HepG2 (cell line): ENCODE data around the gene MLX. TPM values are rescaled to one million over a fixed set of nuclear protein-coding genes. Genes with fewer than 3 reads are reported as not detected.

ENCODE experiments used
- ATAC-seq: fragments of 200-7000 bp; cut with Tn5 transposase; 3 replicates; pipeline ENCODE4 v1.9.1; 2020; ENCODE audit warnings: mild to moderate bottlenecking, moderate library complexity
- BruUV-seq: library from RNA; stranded (reverse); fragments of 400-500 nt; replicated peaks from 2 replicates; lab custom pipeline; 2021; lab: Mats Ljungman, UMichigan
- CTCF ChIA-PET: fragments of 300-600 bp; formaldehyde crosslinking; extraction: SDS; loops from one replicate; lab custom pipeline; 2021; ENCODE audit warnings: low total read pairs, inconsistent platforms, low intra/inter-chr PET ratio; lab: Yijun Ruan, JAX
- POLR2A ChIA-PET: fragments of 350-600 bp; sonication (Branson Sonifier 250); formaldehyde crosslinking; loops from one replicate; lab custom pipeline; 2020; ENCODE audit warnings: antibody characterized with exemption, inconsistent platforms; lab: Yijun Ruan, JAX
- DNase-seq: peaks from one replicate; pipeline ENCODE4 v3.0.0-alpha.2; 2015; ENCODE audit warnings: low spot score
- FAIRE-seq: peaks from 3 replicates; lab custom pipeline; 2011; peaks lifted over from hg19 to GRCh38; lab: Jason Lieb, UNC
- H2AFZ ChIP-seq: one replicate; pipeline ENCODE4 v1.6.1; 2011; ENCODE audit warnings: low read length, inconsistent platforms
- H3K27ac ChIP-seq: fragments of 300-600 bp; 3 replicates; pipeline ENCODE4 v1.8.0; 2011; ENCODE audit warnings: mixed run types, mild to moderate bottlenecking, mixed read lengths, low read length, inconsistent platforms; ENCODE audit not compliant: insufficient read depth; ENCODE audit errors: extremely low read length
- H3K27me3 ChIP-seq, 2 experiments: fragments of 200-600 bp in 1 of 2; 2 replicates in 1 of 2; 3 replicates in 1 of 2; pipeline versions ENCODE4 v1.6.0 to v1.8.0; 2011; ENCODE audit warnings: low read length in 2 of 2, mild to moderate bottlenecking in 2 of 2, moderate library complexity in 2 of 2, inconsistent platforms in 1 of 2; ENCODE audit not compliant: insufficient read depth in 2 of 2, control insufficient read depth in 1 of 2
- H3K36me3 ChIP-seq, 2 experiments: fragments of 200-600 bp in 1 of 2; replicated peaks in 1 of 2; 2 replicates in 1 of 2; 3 replicates in 1 of 2; pipeline versions ENCODE4 v1.5.1 to v1.8.0; 2011; ENCODE audit warnings: low read length in 2 of 2, inconsistent platforms in 1 of 2; ENCODE audit not compliant: insufficient read depth in 2 of 2, control insufficient read depth in 1 of 2
- H3K4me1 ChIP-seq: 2 replicates; pipeline ENCODE4 v1.5.1; 2012; ENCODE audit warnings: low read length, inconsistent platforms; ENCODE audit not compliant: insufficient read depth
- H3K4me2 ChIP-seq: 2 replicates; pipeline ENCODE4 v1.6.0; 2011; ENCODE audit warnings: low read depth, low read length, inconsistent platforms
- H3K4me3 ChIP-seq, 3 experiments: fragments of 200-600 bp in 1 of 3; sonication (generic), shearing (Covaris generic) in 1 of 3; replicated peaks in 1 of 3; 2 replicates each; pipeline ENCODE4 v1.5.1; 2011 to 2016; ENCODE audit warnings: low read length in 3 of 3, inconsistent platforms in 2 of 3, low read depth in 2 of 3, mild to moderate bottlenecking in 2 of 3, control low read depth in 1 of 3, mixed read lengths in 1 of 3; ENCODE audit not compliant: insufficient read depth in 1 of 3
- H3K79me2 ChIP-seq: one replicate; pipeline ENCODE4 v1.6.1; 2011; ENCODE audit warnings: low read length, inconsistent platforms; ENCODE audit not compliant: insufficient read depth
- H3K9ac ChIP-seq: 2 replicates; pipeline ENCODE4 v1.6.0; 2011; ENCODE audit warnings: mild to moderate bottlenecking, low read depth, low read length, inconsistent platforms; ENCODE audit not compliant: insufficient read depth
- H3K9me3 ChIP-seq: 2 replicates; pipeline ENCODE4 v1.5.1; 2012; ENCODE audit warnings: mild to moderate bottlenecking, low read length
- H4K20me1 ChIP-seq: 2 replicates; pipeline ENCODE4 v1.6.0; 2011; ENCODE audit warnings: inconsistent platforms, mild to moderate bottlenecking, low read length, moderate library complexity; ENCODE audit not compliant: insufficient read depth
- AGO2 ChIP-seq: fragments of 200-400 bp; formaldehyde crosslinking; optimal IDR thresholded peaks from 2 replicates; pipeline ENCODE3; 2017; ENCODE audit warnings: mild to moderate bottlenecking, low read depth, low read length, moderate library complexity
- DPF2 ChIP-seq: sonication (generic); formaldehyde crosslinking; IDR thresholded peaks from 2 replicates; pipeline ENCODE4 v1.4.0; 2020; ENCODE audit warnings: mild to moderate bottlenecking, low read depth, missing genetic modification reagents, borderline replicate concordance
- HCFC1 ChIP-seq: fragments of 150-350 bp; IDR thresholded peaks from 2 replicates; pipeline ENCODE4 v1.6.1; 2014; ENCODE audit warnings: low read depth, low read length
- HES4 ChIP-seq: sonication (generic); formaldehyde crosslinking; IDR thresholded peaks from 2 replicates; pipeline ENCODE4 v1.9.0; 2021; ENCODE audit warnings: mild to moderate bottlenecking, missing genetic modification reagents, borderline replicate concordance
- HNRNPUL1 ChIP-seq: fragments of 200-400 bp; formaldehyde crosslinking; IDR thresholded peaks from 2 replicates; pipeline ENCODE4 v1.6.1; 2017; ENCODE audit warnings: low read depth, mild to moderate bottlenecking, low read length, moderate library complexity
- POLR2A ChIP-seq, 2 experiments: IDR thresholded peaks; 2 replicates each; pipeline ENCODE4 v1.6.1; 2011; ENCODE audit warnings: low read depth in 2 of 2, low read length in 2 of 2, mild to moderate bottlenecking in 1 of 2, moderate library complexity in 1 of 2; ENCODE audit not compliant: insufficient read depth in 1 of 2
- SKIL ChIP-seq: sonication (generic); formaldehyde crosslinking; IDR thresholded peaks from 2 replicates; pipeline ENCODE4 v1.8.0; 2022; ENCODE audit warnings: missing genetic modification reagents, mild to moderate bottlenecking, moderate library complexity, borderline replicate concordance
- SMYD3 ChIP-seq: sonication (generic); formaldehyde crosslinking; IDR thresholded peaks from 2 replicates; pipeline ENCODE4 v1.8.1; 2023; ENCODE audit warnings: mild to moderate bottlenecking, missing genetic modification reagents
- ZBTB33 ChIP-seq: sonication (generic); formaldehyde crosslinking; IDR thresholded peaks from 2 replicates; pipeline ENCODE4 v1.4.0; 2020; ENCODE audit warnings: missing genetic modification reagents
- ZBTB38 ChIP-seq: sonication (generic); formaldehyde crosslinking; IDR thresholded peaks from 2 replicates; pipeline ENCODE4 v1.5.1; 2020; ENCODE audit warnings: mild to moderate bottlenecking, missing genetic modification reagents
- ZFP37 ChIP-seq: sonication (generic); formaldehyde crosslinking; IDR thresholded peaks from 2 replicates; pipeline ENCODE4 v1.4.0; 2020; ENCODE audit warnings: missing genetic modification reagents, borderline replicate concordance
- ZNF7 ChIP-seq: IDR thresholded peaks from 2 replicates; pipeline ENCODE4 v1.6.1; 2016; ENCODE audit warnings: missing biosample characterization, missing genetic modification reagents
- ZNF891 ChIP-seq: sonication (generic); formaldehyde crosslinking; IDR thresholded peaks from 2 replicates; pipeline ENCODE4 v1.5.0; 2020; ENCODE audit warnings: mild to moderate bottlenecking, missing genetic modification reagents
- ZSCAN21 ChIP-seq: sonication (generic); formaldehyde crosslinking; IDR thresholded peaks from 2 replicates; pipeline ENCODE4 v1.8.0; 2022; ENCODE audit warnings: mild to moderate bottlenecking, missing genetic modification reagents, moderate library complexity, borderline replicate concordance
- WGBS: methylation state at CpG from one replicate; pipeline ENCODE4 v1.1.6; 2017; ENCODE audit warnings: low lambda C conversion rate; 5-methylcytosine and 5-hydroxymethylcytosine counted together
- in situ Hi-C: cut with HindIII; loops from 2 replicates; pipeline ENCODE4 v1.10.0; 2017; ENCODE audit warnings: low pct_unique_long_range_greater_than_20kb; ENCODE audit not compliant: extremely low pct_ligation_motif_present
- intact Hi-C: fragments of 100-400 bp; cut with micrococcal nuclease; formaldehyde crosslinking; loops from one replicate; pipeline ENCODE4 v1.10.0; 2022; ENCODE audit not compliant: unreplicated experiment
- polyA plus RNA-seq, 8 experiments: library from polyadenylated mRNA; depleted of rRNA in 3 of 8; stranded (reverse) in 7 of 8; unstranded in 1 of 8; fragments of >200 nt; fragmentation: Illumina TruSeq in 4 of 8; extraction: Trizol in 4 of 8; gene quantifications; 2 replicates each; pipeline versions ENCODE4 v1.2.1 to v1.2.3, GENCODE V29; 2011 to 2016; ENCODE audit warnings: low read depth in 4 of 8, missing spikeins in 1 of 8, mixed read lengths in 1 of 8; ENCODE audit not compliant: insufficient read depth in 1 of 8
- total RNA-seq, 5 experiments: library from RNA; depleted of rRNA; stranded (reverse); fragments of >200 nt; fragmentation: Illumina TruSeq; extraction: Trizol; gene quantifications; 2 replicates each; pipeline ENCODE4 v1.2.3, GENCODE V29; 2016; ENCODE audit warnings: low read depth in 1 of 5

Gene MLX
- total and polyA plus RNA-seq, 2 of the 13 experiments (the other 11 are each of a cell fraction or from before 2014, with no cell fraction given), result 38.9 to 74.4 TPM

- peaks cover 57% of the 10 kb centered on the region for H3K4me1 ChIP-seq
- H3K9me3 ChIP-seq, result no peaks in the 10 kb centered on the region
- peak overlapping the region; percentile 100 for H3K4me2 ChIP-seq
- DNase-seq, result no peak
- no peaks in the 10 kb centered on the region; a peak in 1 of 5 replicates for H3K27me3 ChIP-seq
- H4K20me1 ChIP-seq, result no peaks in the 10 kb centered on the region
- intact Hi-C loops, result no loop called here
- peak overlapping the region; percentile 97; the same call in 1 of the 2 replicates for H3K9ac ChIP-seq
- ChIA-PET CTCF (no interaction called here), POLR2A (interaction anchor here (1.6 to 4.4 kb wide), 8 partner anchors 8 to 123 kb away, joined by 5 to 80 read pairs (median 28); partner anchors contain the start of genes COASY, MLX, NAGLU and PLEKHH3)
- no peaks in the 10 kb centered on the region for H3K36me3 ChIP-seq
- no peak overlapping the region for H2AFZ ChIP-seq
- in situ Hi-C loops, result no loop called here
- BruUV-seq, result no TSS peak
- WGBS, result 93% methylated on average over 37 of the region's 45 CpGs
- H3K4me3 ChIP-seq, result peak overlapping the region; percentile 88 to 100 (median 94); a peak in 4 of 6 replicates
- no peak for FAIRE-seq
- H3K27ac ChIP-seq, result peak overlapping the region; percentile 87
- ATAC-seq, result no peak
- peaks cover 18% of the 10 kb centered on the region for H3K79me2 ChIP-seq
- TF ChIP-seq DPF2 (CRISPR knock-in tag) (no peak), HES4 (CRISPR knock-in tag) (0 out of 2 replicates have a peak, but pooled peaks have one; percentile 14), SMYD3 (no peak), ZNF7 (CRISPR knock-in tag) (no peak), ZFP37 (no peak), SKIL (CRISPR knock-in tag) (0 out of 2 replicates have a peak, but pooled peaks have one; percentile 9), ZSCAN21 (CRISPR knock-in tag) (0 out of 2 replicates have a peak, but pooled peaks have one; percentile 3), HCFC1 (no peak), ZNF891 (CRISPR knock-in tag) (0 out of 2 replicates have a peak, but pooled peaks have one; percentile 37), POLR2A (IDR thresholded peaks at IDR 0.05; ENCODE audit: insufficient read depth in 1 of 2, low read depth in 2 of 2, low read length in 2 of 2) (0 out of 4 replicates have a peak, but pooled peaks of 1 of the 2 experiments have one; percentile 19), ZBTB38 (peak; percentile 99), AGO2 (peak; percentile 71), ZBTB33 (CRISPR knock-in tag) (peak; percentile 84), HNRNPUL1 (no peak)
Measured at GRCh38 chr17:42553161-42553818, 13.6 kb upstream of the MLX start.
